GM12878 (cell line): Measurements from ENCODE around the gene UNK. TPM values are rescaled to one million over a fixed set of nuclear protein-coding genes. Genes with fewer than 3 reads are reported as not detected.

Source experiments
- ATAC-seq: fragments of 200-7000 bp; cut with Tn5 transposase; 3 replicates; pipeline ENCODE4 v1.9.1; 2020; ENCODE audit warnings: mild to moderate bottlenecking, moderate library complexity
- BruUV-seq: library from RNA; stranded (reverse); fragments of 400-500 nt; replicated peaks from 2 replicates; lab custom pipeline; 2021; lab: Mats Ljungman, UMichigan
- CTCF ChIA-PET: fragments of 300-600 bp; sonication (Branson Sonifier 250); formaldehyde crosslinking; extraction: SDS; loops from one replicate; lab custom pipeline; 2021; ENCODE audit warnings: inconsistent platforms; lab: Yijun Ruan, JAX
- POLR2A ChIA-PET: fragments of 350-600 bp; formaldehyde crosslinking; extraction: SDS; loops from one replicate; lab custom pipeline; 2021; ENCODE audit warnings: inconsistent platforms; lab: Charles Lee
- RAD21 ChIA-PET: fragments of 300-600 bp; sonication (Branson Sonifier 250); formaldehyde crosslinking; loops from one replicate; lab custom pipeline; 2023; ENCODE audit warnings: antibody characterized with exemption; ENCODE audit not compliant: unreplicated experiment; lab: Charles Lee
- SMC1A ChIA-PET: fragments of 300-600 bp; sonication (Branson Sonifier 250); formaldehyde crosslinking; loops from one replicate; lab custom pipeline; 2023; ENCODE audit not compliant: unreplicated experiment, uncharacterized antibody; lab: Charles Lee
- DNase-seq: peaks from one replicate; pipeline ENCODE4 v3.0.0-alpha.2; 2011; ENCODE audit warnings: low read depth, low spot score
- FAIRE-seq: peaks from 3 replicates; lab custom pipeline; 2011; peaks lifted over from hg19 to GRCh38; lab: Jason Lieb, UNC
- H2AFZ ChIP-seq: 2 replicates; pipeline ENCODE4 v1.6.0; 2011; ENCODE audit warnings: low read depth, low read length, control low read depth; ENCODE audit not compliant: control insufficient read depth
- H3K27ac ChIP-seq: 2 replicates; pipeline ENCODE4 v1.5.1; 2011; ENCODE audit warnings: control low read depth; ENCODE audit not compliant: control insufficient read depth, insufficient read depth
- H3K27me3 ChIP-seq, 2 experiments: replicated peaks in 1 of 2; 2 replicates each; pipeline versions ENCODE4 v1.6.0 to v1.6.1; 2011; ENCODE audit warnings: low read length in 1 of 2; ENCODE audit not compliant: control insufficient read depth in 2 of 2, insufficient read depth in 2 of 2
- H3K36me3 ChIP-seq, 2 experiments: 2 replicates each; pipeline ENCODE4 v1.5.1; 2011; ENCODE audit warnings: low read length in 1 of 2; ENCODE audit not compliant: control insufficient read depth in 2 of 2, insufficient read depth in 2 of 2
- H3K4me1 ChIP-seq: 2 replicates; pipeline ENCODE4 v1.6.1; 2011; ENCODE audit warnings: mild to moderate bottlenecking, low read length, moderate library complexity, mixed read lengths; ENCODE audit not compliant: control insufficient read depth, insufficient read depth
- H3K4me2 ChIP-seq: 2 replicates; pipeline ENCODE4 v1.6.0; 2011; ENCODE audit warnings: control low read depth; ENCODE audit not compliant: control insufficient read depth, insufficient read depth
- H3K4me3 ChIP-seq: fragments of 200-600 bp; sonication (generic); 2 replicates; pipeline ENCODE4 v1.5.1; 2016
- H3K79me2 ChIP-seq: 2 replicates; pipeline ENCODE4 v1.6.0; 2011; ENCODE audit warnings: low read length; ENCODE audit not compliant: control insufficient read depth, insufficient read depth
- H3K9ac ChIP-seq: 2 replicates; pipeline ENCODE4 v1.8.0; 2011; ENCODE audit warnings: low read length, control low read depth, mixed read lengths; ENCODE audit not compliant: control insufficient read depth, insufficient read depth
- H3K9me3 ChIP-seq: replicated peaks from 3 replicates; pipeline ENCODE4 v1.5.1; 2011; ENCODE audit warnings: mild to moderate bottlenecking, low read length; ENCODE audit not compliant: control insufficient read depth, insufficient read depth
- H4K20me1 ChIP-seq: 2 replicates; pipeline ENCODE4 v1.6.0; 2011; ENCODE audit not compliant: control insufficient read depth, insufficient read depth
- ATF3 ChIP-seq: IDR thresholded peaks from 2 replicates; pipeline ENCODE4 v1.6.1; 2011; ENCODE audit warnings: low read depth, mild to moderate bottlenecking, low read length, moderate library complexity, borderline replicate concordance; ENCODE audit errors: extremely low read depth
- BCL11A ChIP-seq: IDR thresholded peaks from 2 replicates; pipeline ENCODE4 v1.6.1; 2011; ENCODE audit warnings: low read depth, low read length
- CBX5 ChIP-seq: sonication (generic); IDR thresholded peaks from 2 replicates; pipeline ENCODE4 v1.6.1; 2016; ENCODE audit warnings: low read depth, moderate library complexity, mild to moderate bottlenecking, inconsistent platforms
- CHD4 ChIP-seq: fragments of 200-600 bp; sonication (generic); IDR thresholded peaks from 2 replicates; pipeline ENCODE4 v1.6.1; 2016; ENCODE audit warnings: mild to moderate bottlenecking
- CREM ChIP-seq: IDR thresholded peaks from 2 replicates; pipeline ENCODE4 v1.6.1; 2014; ENCODE audit warnings: antibody characterized with exemption, low read depth
- GABPA ChIP-seq: IDR thresholded peaks from 2 replicates; pipeline ENCODE4 v1.6.1; 2014; ENCODE audit warnings: antibody characterized with exemption, low read depth, mild to moderate bottlenecking, inconsistent platforms
- MTA2 ChIP-seq: fragments of 450-650 bp; IDR thresholded peaks from 2 replicates; pipeline ENCODE4 v1.6.1; 2016; ENCODE audit warnings: low read depth, mild to moderate bottlenecking, moderate library complexity
- SRF ChIP-seq, 2 experiments: IDR thresholded peaks; 2 replicates each; pipeline ENCODE4 v1.6.1; 2011; ENCODE audit warnings: low read depth in 2 of 2, low read length in 2 of 2, mild to moderate bottlenecking in 1 of 2, moderate library complexity in 1 of 2
- USF1 ChIP-seq: IDR thresholded peaks from 2 replicates; pipeline ENCODE4 v1.6.1; 2011; ENCODE audit warnings: borderline replicate concordance, low read depth, mild to moderate bottlenecking, moderate library complexity, mixed read lengths, low read length; ENCODE audit not compliant: insufficient read depth; ENCODE audit errors: extremely low read length
- YY1 ChIP-seq: IDR thresholded peaks from 2 replicates; pipeline ENCODE4 v1.6.1; 2011; ENCODE audit warnings: low read depth, mild to moderate bottlenecking, low read length
- ZNF274 ChIP-seq: IDR thresholded peaks from one replicate; pipeline ENCODE4 v1.8.0; 2011; ENCODE audit not compliant: insufficient read length, insufficient read depth
- WGBS: methylation state at CpG from one replicate; pipeline ENCODE4 v1.1.6; 2016; ENCODE audit warnings: low lambda C conversion rate; ENCODE audit not compliant: insufficient replicate concordance, insufficient coverage; ENCODE audit errors: missing lambda C conversion rate; 5-methylcytosine and 5-hydroxymethylcytosine counted together
- in situ Hi-C: fragments of 300-500 bp; cut with MboI; formaldehyde crosslinking; loops from 9 replicates; pipeline ENCODE4 v1.14.3; 2018; ENCODE audit warnings: mixed read lengths
- intact Hi-C: fragments of 100-400 bp; cut with micrococcal nuclease; formaldehyde crosslinking; loops from one replicate; pipeline ENCODE4 v1.14.2; 2022; ENCODE audit not compliant: unreplicated experiment
- polyA plus RNA-seq, 11 experiments: library from polyadenylated mRNA; depleted of rRNA in 4 of 11; unstranded in 6 of 11; stranded (reverse) in 5 of 11; fragments of >200 nt; fragmentation: Nextera tagmentation in 4 of 11; fragmentation: Illumina TruSeq in 1 of 11; extraction: Ambion mirVana in 4 of 11; extraction: Trizol in 1 of 11; gene quantifications; 1 replicate in 1 of 11; 2 replicates in 10 of 11; pipeline versions ENCODE4 v1.2.1 to v1.2.3, GENCODE V29; 2011 to 2016; ENCODE audit warnings: inconsistent platforms in 2 of 11, missing spikeins in 2 of 11, low read depth in 1 of 11
- total RNA-seq, 4 experiments: library from RNA; depleted of rRNA in 3 of 4; stranded (reverse); fragments of >200 nt in 3 of 4; fragmentation: Illumina TruSeq in 1 of 4; extraction: Trizol in 1 of 4; gene quantifications; 2 replicates each; pipeline versions ENCODE4 v1.2.1 to v1.2.3, GENCODE V29; 2013 to 2021

Gene UNK
- total and polyA plus RNA-seq, 10 of the 15 experiments (the other 5 are each of a cell fraction or from before 2014, with no cell fraction given) = 8.9 to 34.5 (median 27.3) TPM

GRCh38 chr17:75738218-75738802 is 46.3 kb upstream of the UNK start (continued):
- TF ChIP-seq ATF3 = no peak
- no peak for TF ChIP-seq CHD4
- no peak for TF ChIP-seq MTA2
- no peak for TF ChIP-seq YY1
- peak; percentile 76 for TF ChIP-seq USF1
- TF ChIP-seq ZNF274 = no peak
- TF ChIP-seq BCL11A = no peak
- TF ChIP-seq CREM = no peak
- TF ChIP-seq, all 136 proteins: peak for 5

GRCh38 chr17:75739174-75739573 is 45.4 kb upstream of the UNK start:
- Histone ChIP-seq H3K4me1 (peaks cover 7% of the 10 kb centered on the region), H3K9ac (no peak overlapping the region), H3K4me2 (no peak overlapping the region), H3K9me3 (no peaks in the 10 kb centered on the region), H3K36me3 (no peaks in the 10 kb centered on the region), H4K20me1 (no peaks in the 10 kb centered on the region), H3K27ac (no peak overlapping the region), H3K4me3 (no peak overlapping the region), H3K79me2 (no peaks in the 10 kb centered on the region), H3K27me3 (no peaks in the 10 kb centered on the region), H2AFZ (no peak overlapping the region)
- ChIA-PET SMC1A (interaction anchor here (0.7 to 2.8 kb wide), 3 partner anchors 9 to 93 kb away, joined by 3 to 18 read pairs (median 3); a partner anchor contains a TSS), CTCF (interaction anchor here (1.4 to 6.0 kb wide), 7 partner anchors 9 to 139 kb away, joined by 3 to 48 read pairs (median 8); partner anchors contain the start of gene SMIM5), RAD21 (interaction anchor here (0.8 to 1.8 kb wide), 2 partner anchors 8 to 13 kb away, joined by 5 to 9 read pairs; no protein-coding TSS in a partner anchor), POLR2A (interaction anchor here (1.2 kb wide), 1 partner anchor 9 kb away, joined by 3 read pairs; no protein-coding TSS in a partner anchor)
- WGBS = 73% methylated on average over 6 of the region's 7 CpGs
- BruUV-seq = no TSS peak
- TF ChIP-seq CBX5 = no peak
- no peak for TF ChIP-seq SRF (IDR thresholded peaks at IDR 0.05; ENCODE audit: low read depth in 2 of 2, low read length in 2 of 2)
- TF ChIP-seq GABPA = no peak
- no peak for FAIRE-seq
- in situ Hi-C loops (no loop called here), intact Hi-C loops (no loop called here)
- ATAC-seq = no peak
- no peak for DNase-seq
